C4-2B (cell line): ENCODE measurements around the gene NEDD4.

Experiments used
- CTCF ChIP-seq: fragments of 450-650 bp; conservative IDR thresholded peaks from 2 replicates; pipeline ENCODE4 v1.5.1; 2017; ENCODE audit warnings: mild to moderate bottlenecking
- ZFX ChIP-seq: fragments of 450-650 bp; IDR thresholded peaks from 2 replicates; pipeline ENCODE4 v1.6.1; 2017

DNA sequence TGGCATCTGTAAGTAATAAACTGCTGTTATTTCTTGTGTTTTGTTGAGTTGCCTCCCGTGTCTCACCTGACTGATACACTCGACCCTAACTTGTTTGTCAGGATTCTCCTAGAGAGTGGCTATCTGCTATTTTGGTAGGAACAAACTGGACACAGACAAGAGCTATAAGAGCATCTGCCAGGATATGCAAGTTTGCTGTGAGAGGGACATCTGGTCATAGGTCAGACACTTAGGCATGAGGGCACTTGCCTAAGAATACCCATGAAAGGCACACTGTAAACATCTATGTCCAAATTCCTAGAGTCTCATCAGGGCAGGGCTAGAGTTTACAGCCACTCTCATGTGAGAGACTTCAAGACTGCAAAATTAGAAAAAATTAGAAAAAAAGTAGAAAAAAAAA, 32.5 kb downstream of the NEDD4 start:
- TF ChIP-seq CTCF (no peak), ZFX (no peak)
